H54 (cell line): ENCODE data around the gene TENT5A.
A peak's percentile ranks its signal among the peaks of the same experiment; 100 is the strongest.

ENCODE experiments used
- DNase-seq: peaks from one replicate; pipeline ENCODE4 v3.0.0; 2011; ENCODE audit warnings: low spot score, mixed read lengths; ENCODE audit not compliant: insufficient read length
- FAIRE-seq: peaks from 3 replicates; lab custom pipeline; 2011; peaks lifted over from hg19 to GRCh38; lab: Jason Lieb, UNC
- POLR2A ChIP-seq: IDR thresholded peaks from 2 replicates; pipeline ENCODE4 v1.6.1; 2011; ENCODE audit warnings: low read depth, mild to moderate bottlenecking, low read length

The TENT5A gene

DNA sequence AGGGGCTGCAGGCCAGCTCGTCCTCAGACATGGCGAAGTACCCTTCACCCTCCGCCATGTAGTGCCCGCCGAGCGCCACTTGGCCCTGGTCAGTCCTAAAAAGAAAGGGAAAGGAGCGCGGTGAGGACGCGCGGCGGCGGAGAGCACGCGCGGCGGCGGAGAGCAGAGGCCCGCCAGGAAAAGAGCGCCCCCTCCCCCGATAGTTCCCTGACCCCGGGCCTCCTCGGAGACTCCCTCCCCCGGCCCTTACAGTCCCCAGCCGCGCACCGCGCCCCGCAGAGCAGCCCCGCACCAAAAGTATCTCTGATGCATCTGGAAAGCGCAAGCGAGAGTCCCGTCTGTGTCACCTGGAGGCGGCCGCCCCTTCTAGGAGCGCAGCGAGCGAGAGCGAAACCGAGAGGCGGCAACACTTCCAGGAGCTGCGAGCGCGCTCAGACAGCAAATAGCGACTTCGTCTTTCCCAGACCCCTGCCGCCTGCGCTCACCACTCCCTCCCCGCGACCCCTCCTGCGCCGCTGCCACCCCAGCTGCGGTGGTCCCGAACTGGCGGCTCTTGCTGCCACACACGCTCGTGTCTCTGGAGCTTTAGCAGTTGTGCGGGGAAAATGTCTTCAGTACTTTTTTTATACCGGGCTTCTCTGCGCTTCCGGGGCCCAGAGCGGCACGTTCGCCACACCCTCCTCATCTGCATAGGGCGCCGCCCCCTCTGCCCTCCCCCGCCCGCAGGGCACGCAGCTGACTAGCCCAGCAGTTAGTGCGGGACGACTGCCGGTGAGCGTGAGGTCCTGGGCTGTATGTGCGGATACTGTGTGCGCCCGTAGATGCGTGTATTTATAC is at the start of gene TENT5A:
TSS of gene TENT5A (minus strand) at position 598 of the 837 bp plus-strand sequence. CDS start at position 58, 540 bp downstream.
- FAIRE-seq: no peak

DNA sequence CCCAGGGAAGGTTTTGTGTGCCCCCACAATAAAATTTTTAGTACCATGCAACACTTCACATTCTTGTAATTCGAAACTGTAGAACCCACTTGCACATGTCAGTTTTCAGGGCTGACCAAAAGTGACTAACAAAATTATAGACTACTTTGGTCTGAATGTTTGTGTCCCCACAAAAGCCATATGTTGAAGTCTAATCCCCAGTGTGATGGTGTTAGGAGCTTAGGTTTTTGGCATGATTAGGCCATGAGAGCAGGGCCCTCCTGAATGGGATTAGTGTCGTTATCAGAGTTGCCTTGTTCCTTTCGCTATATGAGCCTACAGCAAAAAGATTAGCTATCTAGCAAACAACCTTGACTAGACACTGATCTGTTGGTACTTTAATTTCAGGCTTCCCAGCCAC is 49.0 kb upstream of the TENT5A start:
- FAIRE-seq (no peak), DNase-seq (no peak)
- TF ChIP-seq POLR2A: no peak

More for the DNA sequence above, at the start of gene TENT5A:
- peak; percentile 79 for TF ChIP-seq POLR2A
- peak; percentile 68 for DNase-seq

DNA sequence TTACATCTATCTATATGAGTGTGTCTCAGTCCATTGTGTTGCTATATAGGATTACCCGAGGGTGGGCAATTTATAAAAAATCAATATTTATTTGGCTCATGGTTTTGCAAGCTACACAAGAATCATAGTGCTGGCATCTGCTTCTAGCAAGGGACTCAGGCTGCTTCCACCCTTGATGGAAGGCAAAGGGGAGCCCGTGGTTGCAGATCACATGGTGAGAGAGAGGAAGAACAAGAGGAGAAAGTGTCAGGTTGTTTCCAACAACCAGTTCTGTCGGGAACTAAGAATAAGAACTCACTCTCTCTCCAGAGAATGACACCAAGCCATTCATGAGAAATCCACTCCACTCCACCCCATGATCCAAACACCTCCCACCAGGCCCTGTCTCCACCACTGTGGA is 48.2 kb upstream of the TENT5A start:
- FAIRE-seq: no peak
- no peak for DNase-seq
- no peak for TF ChIP-seq POLR2A

DNA sequence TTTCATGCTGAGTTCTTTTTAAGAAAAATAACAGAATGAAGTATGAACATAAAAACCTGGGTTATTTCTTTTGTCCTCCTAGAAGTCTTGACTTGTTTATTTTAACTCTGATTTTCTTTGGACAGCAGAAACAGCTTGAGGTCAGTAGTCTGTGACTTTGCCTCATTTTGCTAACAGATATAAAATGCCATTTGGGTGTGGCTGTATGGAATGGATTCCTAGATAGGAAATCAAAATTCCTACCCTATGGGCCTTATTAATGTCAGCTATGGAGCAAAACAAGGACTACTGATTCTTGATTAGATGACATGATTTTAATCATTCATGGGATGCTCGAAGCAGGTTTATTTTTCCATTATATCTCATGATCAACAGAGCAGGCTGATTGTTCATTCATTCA is 46.8 kb upstream of the TENT5A start:
- FAIRE-seq (peak; percentile 55), DNase-seq (no peak)
- TF ChIP-seq POLR2A: no peak

DNA sequence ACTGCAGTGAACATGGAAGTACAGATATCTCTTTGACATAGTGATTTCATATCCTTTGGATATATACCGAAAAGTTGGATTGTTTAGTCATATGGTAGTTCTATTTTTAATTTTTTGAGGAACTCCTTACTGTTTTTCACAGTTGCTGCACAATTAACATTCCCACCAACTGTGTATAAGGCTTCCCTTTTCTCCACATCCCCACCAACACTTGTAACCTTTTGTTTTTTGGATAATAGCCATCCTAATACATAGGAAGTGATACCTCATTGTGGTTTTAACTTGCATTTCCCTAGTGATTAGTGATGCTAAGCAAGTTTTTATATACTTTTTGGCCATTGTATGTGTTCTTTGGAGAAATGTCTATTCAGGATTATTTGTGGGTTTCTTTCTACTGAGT is 45.1 kb upstream of the TENT5A start:
- DNase-seq (no peak), FAIRE-seq (no peak)
- TF ChIP-seq POLR2A: no peak

DNA sequence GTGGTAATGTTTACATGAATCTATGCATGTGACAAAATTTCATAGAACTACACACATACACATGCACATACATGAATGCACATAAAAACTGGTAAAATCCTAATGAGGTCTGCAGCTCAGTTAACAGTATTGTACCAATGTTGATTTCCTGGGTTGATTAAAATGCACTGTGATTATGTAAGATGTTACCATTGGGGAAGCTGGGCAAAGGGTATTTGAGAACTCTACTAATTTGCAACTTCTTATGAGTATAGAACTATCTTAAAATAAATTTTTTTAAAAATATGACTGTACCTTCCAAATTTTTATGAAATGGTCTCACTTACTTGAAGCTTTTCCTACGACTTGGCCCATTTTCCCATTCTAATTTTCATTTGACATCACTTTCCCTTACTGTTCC is 43.4 kb upstream of the TENT5A start:
- no peak for TF ChIP-seq POLR2A
- FAIRE-seq: no peak

DNA sequence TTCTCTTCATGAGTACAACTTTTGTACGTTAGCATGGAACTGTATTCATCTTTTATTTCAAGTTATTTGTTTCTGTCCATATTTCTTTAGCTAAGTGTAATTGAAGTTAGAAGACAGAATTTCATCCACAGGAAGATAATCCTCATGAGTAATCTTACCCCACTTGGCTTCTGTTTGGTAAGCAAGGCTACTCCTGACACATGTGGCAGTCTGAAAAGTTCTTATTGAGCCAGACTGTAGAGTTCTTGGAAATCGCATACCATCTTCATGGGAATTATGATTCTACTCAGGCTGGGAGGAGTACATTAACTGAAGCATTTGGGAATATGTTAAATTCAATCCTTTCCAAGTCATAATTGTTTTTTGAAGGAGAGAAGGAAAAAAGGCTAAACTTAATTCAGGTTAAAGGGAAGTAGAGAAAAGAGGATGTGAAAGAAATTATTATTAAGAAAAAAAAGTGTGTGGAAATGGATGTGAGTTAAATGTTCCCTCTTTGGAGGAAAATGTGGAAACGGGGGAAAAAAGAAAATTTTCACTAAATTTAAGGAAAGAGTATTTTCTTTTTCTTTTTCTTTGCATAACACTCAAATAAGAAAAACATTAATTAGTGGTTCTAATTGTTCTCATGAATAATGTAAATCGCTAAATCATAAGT is 41.5 kb upstream of the TENT5A start:
- DNase-seq (no peak), FAIRE-seq (peak; percentile 52)
- TF ChIP-seq POLR2A: no peak

More for the DNA sequence above, 43.4 kb upstream of the TENT5A start:
- DNase-seq: no peak

DNA sequence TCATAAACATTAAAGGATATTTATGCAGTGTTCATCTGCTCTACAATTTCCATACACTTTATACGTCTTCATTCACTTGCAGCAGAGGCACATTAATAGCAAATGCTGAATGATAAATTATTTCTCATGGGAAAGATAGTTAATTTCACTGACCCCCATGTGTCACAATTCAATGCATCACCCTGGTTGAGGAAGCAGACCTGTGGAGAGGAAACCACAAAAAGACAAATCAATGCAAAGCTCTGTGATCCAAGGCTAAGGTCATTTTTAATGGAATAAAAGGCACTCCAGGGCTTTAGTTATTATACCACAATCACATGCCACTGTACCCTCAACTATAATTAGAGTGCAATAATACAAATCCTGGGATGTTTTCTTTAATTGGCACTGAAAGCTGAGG is 40.3 kb upstream of the TENT5A start:
- DNase-seq (no peak), FAIRE-seq (peak; percentile 75)
- no peak for TF ChIP-seq POLR2A

DNA sequence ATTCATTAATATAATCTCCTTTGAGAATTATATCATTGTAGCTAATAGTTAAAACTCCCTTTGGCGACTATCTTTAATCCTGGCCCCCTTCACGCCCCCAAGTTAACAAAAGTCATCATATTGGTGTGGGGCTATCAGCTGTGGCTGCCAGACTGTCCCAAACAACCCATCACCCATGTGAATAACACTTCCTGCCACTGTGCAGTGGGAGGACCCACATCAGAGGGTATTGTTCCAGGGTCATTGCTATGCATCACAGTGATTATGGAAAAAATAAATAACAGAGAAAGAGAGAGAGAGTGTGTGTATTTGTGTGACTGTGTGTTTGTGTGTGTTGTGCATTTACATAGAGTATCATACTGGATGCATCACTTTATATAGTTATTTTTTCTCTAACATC is 39.3 kb upstream of the TENT5A start:
- no peak for TF ChIP-seq POLR2A
- FAIRE-seq (no peak), DNase-seq (no peak)

DNA sequence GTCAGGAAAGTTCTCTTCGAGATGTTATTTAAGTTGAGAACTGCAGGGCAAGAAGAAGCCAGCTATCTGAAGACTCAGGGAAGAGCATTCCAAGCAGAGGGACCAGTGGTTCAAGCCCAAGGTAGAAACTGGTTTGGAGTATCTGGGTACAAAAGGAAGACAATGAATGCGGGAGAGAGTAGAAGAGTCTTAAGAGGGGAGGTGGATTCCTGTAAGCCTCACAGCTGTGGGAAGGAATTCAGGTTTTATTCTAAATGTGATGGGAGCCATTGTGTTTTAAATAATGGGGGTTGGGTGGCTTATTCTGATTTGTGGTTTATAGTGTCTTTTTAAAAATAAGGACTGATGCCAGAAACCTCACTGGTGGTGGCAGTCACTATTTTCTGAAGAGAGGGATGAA is 37.6 kb upstream of the TENT5A start:
- FAIRE-seq: no peak
- no peak for DNase-seq
- TF ChIP-seq POLR2A: no peak

DNA sequence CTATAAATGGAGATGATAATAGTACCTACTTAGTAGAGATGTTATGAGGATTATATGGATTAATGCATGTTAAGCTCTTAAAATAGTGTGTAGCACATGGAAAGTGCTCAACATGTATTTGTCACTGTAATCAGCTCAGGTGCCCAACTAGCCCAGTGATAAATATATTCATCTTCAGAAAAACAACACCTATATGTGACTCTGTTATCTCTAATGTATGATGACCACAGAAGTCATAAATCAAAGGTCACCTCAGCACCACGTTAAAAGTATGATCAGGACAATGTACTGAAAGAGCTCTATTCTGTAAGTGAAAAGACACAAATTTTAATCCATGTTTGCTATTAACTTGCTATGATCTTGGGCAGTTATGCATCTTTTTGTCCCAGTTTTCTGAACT is 36.8 kb upstream of the TENT5A start:
- no peak for DNase-seq
- FAIRE-seq: no peak
- TF ChIP-seq POLR2A: no peak

DNA sequence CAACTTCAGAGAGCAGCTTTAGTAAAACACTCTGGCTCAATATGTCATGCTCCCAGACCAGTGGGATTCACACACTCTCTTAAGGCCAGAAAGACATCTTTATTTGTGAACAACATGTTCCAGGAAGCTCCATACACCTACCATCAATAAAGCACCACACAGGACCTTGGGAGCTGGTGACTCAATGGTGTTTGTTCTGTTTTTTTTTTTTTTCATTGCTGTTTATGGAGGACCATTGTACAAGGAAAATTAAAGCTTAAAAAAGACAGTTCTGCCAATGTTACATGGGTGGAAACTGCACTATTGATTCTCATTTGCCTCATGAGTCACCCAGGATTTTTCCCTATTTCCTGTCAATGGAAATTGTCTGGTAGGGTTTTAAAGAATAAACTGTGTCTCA is 36.3 kb upstream of the TENT5A start:
- DNase-seq: no peak
- peak; percentile 75 for FAIRE-seq
- no peak for TF ChIP-seq POLR2A

DNA sequence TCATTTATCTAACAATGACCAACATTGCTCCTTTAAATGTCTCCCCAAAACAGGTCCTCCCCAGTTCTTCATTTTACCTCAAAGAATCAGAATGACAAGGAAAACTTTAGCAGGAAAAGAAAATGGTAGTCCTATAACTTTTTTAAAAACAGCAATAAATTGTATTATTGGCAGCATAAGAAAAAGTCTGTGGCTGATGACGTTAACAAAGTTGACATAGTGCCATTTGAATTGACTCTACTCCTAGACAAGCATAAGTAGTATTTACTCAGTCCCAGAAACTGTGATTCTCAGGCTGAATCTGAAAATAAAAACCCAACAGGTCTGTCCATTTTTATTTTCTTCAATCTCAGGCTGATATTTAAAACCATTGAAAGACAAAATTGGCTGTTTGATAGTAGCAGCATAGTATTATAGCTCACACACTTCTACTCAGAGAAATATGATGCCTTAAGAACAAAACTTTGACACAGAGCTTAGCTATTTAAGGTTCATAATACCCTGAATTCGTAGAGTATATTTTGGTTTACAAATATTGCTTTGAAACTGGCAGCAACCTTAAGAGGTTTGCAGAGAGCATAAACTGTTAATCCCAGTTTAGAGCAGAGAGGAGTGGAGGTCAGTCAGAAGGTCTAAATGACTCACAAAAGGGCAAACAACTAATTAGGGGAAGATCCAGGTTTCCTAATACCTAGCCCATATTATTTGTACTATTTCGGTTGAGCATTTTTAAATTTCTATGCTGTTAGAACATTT is 35.0 kb upstream of the TENT5A start:
- DNase-seq: no peak
- FAIRE-seq: peak; percentile 76
- no peak for TF ChIP-seq POLR2A

DNA sequence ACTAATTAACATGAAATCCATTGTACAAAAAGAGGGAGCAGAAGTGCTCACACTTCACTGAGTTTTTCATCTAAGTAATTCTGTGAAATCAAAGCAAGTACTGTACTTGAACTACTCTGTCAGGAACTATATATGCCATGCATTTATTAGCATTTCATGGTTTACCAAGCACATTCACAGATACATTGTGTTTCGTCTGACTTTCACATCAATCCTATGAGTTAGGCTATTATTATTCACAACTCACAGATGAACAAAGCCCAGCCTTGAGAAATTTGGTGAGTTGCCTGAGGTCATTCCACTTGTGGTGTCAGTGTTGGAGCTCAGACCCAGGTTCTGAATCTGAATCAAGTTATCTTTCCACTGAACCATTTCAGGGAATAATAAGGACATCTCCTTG is 33.7 kb upstream of the TENT5A start:
- DNase-seq (no peak), FAIRE-seq (peak; percentile 20)
- TF ChIP-seq POLR2A: no peak
